Measurements from ENCODE around the gene HEG1.
"Not testable (repeated sequence)": the region's sequence is repeated elsewhere in the genome, so short reads cannot be mapped to it uniquely, and the experiment has no call there.

The HEG1 gene, protein sequence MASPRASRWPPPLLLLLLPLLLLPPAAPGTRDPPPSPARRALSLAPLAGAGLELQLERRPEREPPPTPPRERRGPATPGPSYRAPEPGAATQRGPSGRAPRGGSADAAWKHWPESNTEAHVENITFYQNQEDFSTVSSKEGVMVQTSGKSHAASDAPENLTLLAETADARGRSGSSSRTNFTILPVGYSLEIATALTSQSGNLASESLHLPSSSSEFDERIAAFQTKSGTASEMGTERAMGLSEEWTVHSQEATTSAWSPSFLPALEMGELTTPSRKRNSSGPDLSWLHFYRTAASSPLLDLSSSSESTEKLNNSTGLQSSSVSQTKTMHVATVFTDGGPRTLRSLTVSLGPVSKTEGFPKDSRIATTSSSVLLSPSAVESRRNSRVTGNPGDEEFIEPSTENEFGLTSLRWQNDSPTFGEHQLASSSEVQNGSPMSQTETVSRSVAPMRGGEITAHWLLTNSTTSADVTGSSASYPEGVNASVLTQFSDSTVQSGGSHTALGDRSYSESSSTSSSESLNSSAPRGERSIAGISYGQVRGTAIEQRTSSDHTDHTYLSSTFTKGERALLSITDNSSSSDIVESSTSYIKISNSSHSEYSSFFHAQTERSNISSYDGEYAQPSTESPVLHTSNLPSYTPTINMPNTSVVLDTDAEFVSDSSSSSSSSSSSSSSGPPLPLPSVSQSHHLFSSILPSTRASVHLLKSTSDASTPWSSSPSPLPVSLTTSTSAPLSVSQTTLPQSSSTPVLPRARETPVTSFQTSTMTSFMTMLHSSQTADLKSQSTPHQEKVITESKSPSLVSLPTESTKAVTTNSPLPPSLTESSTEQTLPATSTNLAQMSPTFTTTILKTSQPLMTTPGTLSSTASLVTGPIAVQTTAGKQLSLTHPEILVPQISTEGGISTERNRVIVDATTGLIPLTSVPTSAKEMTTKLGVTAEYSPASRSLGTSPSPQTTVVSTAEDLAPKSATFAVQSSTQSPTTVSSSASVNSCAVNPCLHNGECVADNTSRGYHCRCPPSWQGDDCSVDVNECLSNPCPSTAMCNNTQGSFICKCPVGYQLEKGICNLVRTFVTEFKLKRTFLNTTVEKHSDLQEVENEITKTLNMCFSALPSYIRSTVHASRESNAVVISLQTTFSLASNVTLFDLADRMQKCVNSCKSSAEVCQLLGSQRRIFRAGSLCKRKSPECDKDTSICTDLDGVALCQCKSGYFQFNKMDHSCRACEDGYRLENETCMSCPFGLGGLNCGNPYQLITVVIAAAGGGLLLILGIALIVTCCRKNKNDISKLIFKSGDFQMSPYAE (N-terminal part only)

GRCh38 chr3:125055913-125056745 lies at the start of gene HEG1:
TSS of gene HEG1 (minus strand) at chr3:125055997. CDS start at chr3:125055890, 107 bp downstream.
- DNase-seq (ENCODE audit: low spot score): peak; percentile 73

- no peak for DNase-seq (ENCODE audit: low spot score)
Observed at GRCh38 chr3:125105116-125105515, 49.3 kb upstream of the HEG1 start.

DNA sequence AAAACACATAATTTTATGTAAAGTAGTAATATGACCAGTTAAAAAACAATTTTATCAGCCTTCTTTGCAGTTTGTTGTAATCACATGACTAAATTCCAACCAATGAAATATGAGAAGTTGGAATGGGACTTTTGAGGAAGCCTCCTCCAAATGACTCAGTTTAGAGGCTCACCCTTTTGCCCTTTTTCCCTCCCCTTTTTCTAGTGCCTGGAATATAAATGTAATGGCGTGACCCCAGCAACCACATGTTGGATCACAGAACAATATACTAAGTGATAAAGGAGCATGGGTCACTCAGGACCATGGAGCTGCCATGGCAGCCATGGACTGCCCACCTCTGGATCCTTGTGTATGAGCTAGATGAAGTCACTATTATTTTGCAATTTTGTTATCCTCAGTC lies 48.8 kb upstream of the HEG1 start:
- no peak for DNase-seq (ENCODE audit: low spot score)

- DNase-seq (ENCODE audit: low spot score): no peak
Observed at GRCh38 chr3:125103406-125103805, 47.6 kb upstream of the HEG1 start.

DNA sequence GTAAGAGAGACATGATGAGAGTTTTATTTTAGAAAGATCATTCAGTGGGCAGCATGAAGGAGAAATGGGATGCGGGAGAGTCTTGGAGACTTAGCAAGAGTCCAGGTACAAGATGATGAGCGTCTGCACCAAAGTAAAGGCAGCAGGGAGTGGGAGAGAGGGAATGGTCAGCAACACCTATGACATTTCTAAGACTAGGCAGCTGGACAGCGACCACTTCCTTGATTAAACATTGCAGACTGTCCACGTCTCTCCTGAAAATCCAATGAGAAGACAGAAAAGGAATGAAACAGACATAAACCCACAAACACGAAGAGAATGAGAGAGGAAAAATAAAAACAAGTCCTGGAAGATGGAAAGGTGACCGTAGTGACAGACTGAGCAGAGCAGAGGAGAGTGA lies 46.7 kb upstream of the HEG1 start:
- no peak for DNase-seq (ENCODE audit: low spot score)

DNA sequence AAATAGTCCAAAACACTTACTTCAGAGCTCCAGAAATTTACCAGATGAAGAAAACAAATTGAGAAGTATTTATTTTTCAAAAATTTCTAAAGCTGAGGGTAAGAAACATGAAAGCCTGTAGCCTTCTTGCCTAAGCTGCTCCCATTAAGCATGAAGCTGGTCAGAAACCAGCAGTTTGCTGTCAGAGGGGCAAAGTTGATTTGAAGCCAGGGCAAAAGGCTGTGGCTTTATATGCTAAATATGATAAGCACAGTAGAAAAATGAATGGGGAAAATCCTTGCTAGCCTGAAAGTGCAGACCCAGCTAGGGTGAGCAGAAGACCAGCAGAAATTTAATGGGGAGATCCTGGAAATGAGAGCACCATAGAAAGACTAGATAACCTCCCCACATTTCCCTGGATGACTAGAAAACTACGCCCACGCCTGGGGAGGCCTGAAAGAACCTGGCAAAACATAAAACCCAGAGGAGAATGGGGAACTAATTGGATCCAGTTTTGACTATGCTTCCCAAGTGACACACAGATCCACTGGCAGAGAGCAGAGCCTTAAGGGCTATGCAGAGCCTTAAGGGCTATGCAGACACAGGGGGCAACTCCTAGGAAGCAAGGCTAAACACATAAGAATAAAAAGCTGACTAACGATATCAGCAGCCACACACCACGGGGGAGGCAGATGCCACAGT lies 43.0 kb upstream of the HEG1 start:
- DNase-seq (ENCODE audit: low spot score): no peak

- no peak for DNase-seq (ENCODE audit: low spot score)
Observed at GRCh38 chr3:125090649-125091048, 34.9 kb upstream of the HEG1 start.

GRCh38 chr3:125087768-125088391 lies 32.1 kb upstream of the HEG1 start:
- no peak for DNase-seq (ENCODE audit: low spot score)

- no peak for DNase-seq (ENCODE audit: low spot score)
Observed at GRCh38 chr3:125085166-125085565, 29.4 kb upstream of the HEG1 start.

- DNase-seq (ENCODE audit: low spot score): no peak
Observed at GRCh38 chr3:125083776-125084175, 28.0 kb upstream of the HEG1 start.

- DNase-seq (ENCODE audit: low spot score): not testable (repeated sequence)
Observed at GRCh38 chr3:125082339-125082738, 26.5 kb upstream of the HEG1 start.

DNA sequence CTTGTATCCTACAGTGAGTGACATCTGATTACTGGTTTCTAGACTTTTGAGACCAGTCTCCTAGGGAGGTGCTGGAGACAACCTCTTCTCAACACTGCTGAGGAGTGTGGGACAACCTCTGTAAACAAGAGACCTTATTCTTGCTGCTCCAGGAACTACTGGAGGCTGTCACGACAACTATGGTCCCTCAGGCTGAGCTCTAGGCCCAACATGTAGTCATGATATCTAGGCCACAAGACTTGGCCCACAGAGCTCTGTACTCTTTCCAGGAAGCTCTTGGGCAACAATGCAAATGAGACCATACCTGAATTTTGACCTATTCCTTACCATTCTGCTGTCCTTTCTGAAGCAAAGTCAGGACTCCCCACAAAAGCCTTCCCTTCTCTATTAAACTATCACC lies 24.3 kb upstream of the HEG1 start:
- DNase-seq (ENCODE audit: low spot score): no peak

GRCh38 chr3:125079675-125080045 lies 23.9 kb upstream of the HEG1 start:
- no peak for DNase-seq (ENCODE audit: low spot score)

DNA sequence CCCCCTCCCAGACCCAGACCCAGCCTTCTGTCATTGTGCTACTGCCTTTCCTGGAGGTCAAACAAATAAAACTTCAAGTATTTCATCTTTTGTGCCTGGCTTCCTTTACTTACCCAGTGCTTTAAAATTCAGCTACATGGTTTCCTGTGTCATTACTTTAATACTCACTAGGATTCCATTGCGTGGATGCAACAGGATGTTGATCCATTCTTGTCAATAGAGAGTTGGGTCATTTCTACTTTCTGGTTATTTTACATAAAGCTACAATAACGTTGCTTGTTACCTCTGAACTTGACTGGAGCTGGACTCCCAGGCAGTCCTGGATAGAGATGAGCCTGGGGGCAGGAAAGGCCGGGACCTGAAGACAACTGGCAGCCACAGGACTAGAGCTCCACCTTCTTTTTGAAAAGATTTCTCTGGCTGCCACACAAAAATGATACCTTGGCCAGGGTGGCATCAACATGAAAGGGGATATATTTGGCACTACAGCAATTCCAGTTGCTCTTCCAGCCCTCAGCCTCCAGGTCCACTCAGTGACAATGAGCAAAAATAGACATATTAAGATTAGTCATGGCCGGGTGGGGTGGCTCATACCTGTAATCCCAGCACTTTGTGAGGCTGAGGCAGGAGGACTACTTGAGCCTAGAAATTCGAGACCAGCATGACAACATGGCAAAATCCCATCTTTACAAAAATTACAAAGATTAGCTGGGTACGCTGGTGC lies 23.3 kb upstream of the HEG1 start:
- no peak for DNase-seq (ENCODE audit: low spot score)

DNA sequence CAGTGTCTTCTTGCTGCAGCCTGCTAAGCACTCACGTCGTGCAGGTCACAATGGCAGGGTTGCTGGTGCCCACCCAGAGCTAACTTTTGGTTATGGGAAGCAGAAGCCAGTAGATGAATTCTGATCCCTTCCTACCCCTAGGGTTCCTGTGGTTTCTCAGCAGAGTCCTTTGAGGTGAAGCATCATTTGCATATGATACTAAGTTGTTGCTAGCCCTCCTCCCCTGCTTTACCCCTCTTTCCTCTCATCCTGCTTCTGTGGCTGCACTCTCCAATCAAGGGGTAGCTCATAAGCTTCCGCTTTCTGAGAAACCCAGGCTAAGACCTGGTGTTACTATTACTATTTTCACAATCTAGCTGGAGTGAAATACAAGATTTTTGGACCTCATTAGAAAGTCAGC lies 22.1 kb upstream of the HEG1 start:
- DNase-seq (ENCODE audit: low spot score): no peak

- no peak for DNase-seq (ENCODE audit: low spot score)
Observed at GRCh38 chr3:125076464-125076863, 20.7 kb upstream of the HEG1 start.

- no peak for DNase-seq (ENCODE audit: low spot score)
Observed at GRCh38 chr3:125075738-125076137, 19.9 kb upstream of the HEG1 start.

GRCh38 chr3:125073390-125073905 lies 17.7 kb upstream of the HEG1 start:
- DNase-seq (ENCODE audit: low spot score): no peak

GRCh38 chr3:125072749-125073389 lies 17.1 kb upstream of the HEG1 start:
- DNase-seq (ENCODE audit: low spot score): no peak

Data from CD4-positive, alpha-beta T cell treated with Interleukin-2 at 100 ng/mL for 4 hours (primary cell).